K562 treated with DMSO at 1 percent for 24 hours (cell line): Measurements from ENCODE around the gene CRTC2. TPM values are rescaled to one million over a fixed set of nuclear protein-coding genes. Genes with fewer than 3 reads are reported as not detected.

Experiments used
- total RNA-seq: library from RNA; unstranded; fragments of 300-600 nt; gene quantifications from 2 replicates; pipeline ENCODE4 v1.2.3, GENCODE V29; 2022; ENCODE audit warnings: low read depth; ENCODE audit not compliant: insufficient read depth

Gene CRTC2
- total RNA-seq: 35.6 and 35.8 TPM in 2 replicates

GRCh38 chr1:153958111-153958960, at the start of gene CRTC2:
TSS of gene CRTC2 (minus strand) at chr1:153958612. CDS start at chr1:153958497, 115 bp downstream.

GRCh38 chr1:153990468-153991150, 32.2 kb upstream of the CRTC2 start, which contains the start of gene RPS27:
TSS of gene RPS27 (plus strand) at chr1:153990762. CDS start at chr1:153990797, 35 bp downstream.

GRCh38 chr1:153985941-153986761, 27.7 kb upstream of the CRTC2 start, which contains the start of gene RAB13:
TSS of gene RAB13 (minus strand) at chr1:153986339. CDS start at chr1:153986236, 103 bp downstream.

GRCh38 chr1:153977250-153978240, 19.1 kb upstream of the CRTC2 start, which contains the start of gene JTB:
TSS of gene JTB (minus strand) at chr1:153977674. CDS start at chr1:153977252, 422 bp downstream.

GRCh38 chr1:153967107-153967999, 8.9 kb upstream of the CRTC2 start, which contains the start of gene CREB3L4:
TSS of gene CREB3L4 (plus strand) at chr1:153967902. CDS start at chr1:153968526, 624 bp downstream.

GRCh38 chr1:153963030-153963849, 4.8 kb upstream of the CRTC2 start, which contains the start of gene SLC39A1:
TSS of gene SLC39A1 (minus strand) at chr1:153963537. CDS start at chr1:153962715, 822 bp downstream.

GRCh38 chr1:153946622-153947241, 11.7 kb downstream of the CRTC2 start, which contains the start of gene DENND4B:
TSS of gene DENND4B (minus strand) at chr1:153946718. CDS start at chr1:153944374, 2,344 bp downstream.

GRCh38 chr1:153922972-153923925, 35.2 kb downstream of the CRTC2 start, which contains the start of gene GATAD2B:
TSS of gene GATAD2B (minus strand) at chr1:153922972. CDS start at chr1:153828347, 94,625 bp downstream.

Other genes with a start within 250 kb of the CRTC2 start
- 28.2 and 29.5 TPM in 2 replicates for gene INTS3, start 230.6 kb downstream of the CRTC2 start, total RNA-seq
- gene SLC27A3, start 183.2 kb downstream of the CRTC2 start, total RNA-seq: 9.0 and 9.3 TPM in 2 replicates
- 11.7 and 12.7 TPM in 2 replicates for gene GATAD2B, start 35.6 kb downstream of the CRTC2 start, total RNA-seq
- gene DENND4B, start 11.9 kb downstream of the CRTC2 start, total RNA-seq: 45.6 and 46.2 TPM in 2 replicates
- gene SLC39A1, start 4.9 kb upstream of the CRTC2 start, total RNA-seq: 84.3 and 86.0 TPM in 2 replicates
- 24.5 and 25.3 TPM in 2 replicates for gene CREB3L4, start 9.3 kb upstream of the CRTC2 start, total RNA-seq
- 248 and 249 TPM in 2 replicates for gene JTB, start 19.1 kb upstream of the CRTC2 start, total RNA-seq
- gene RAB13, start 27.7 kb upstream of the CRTC2 start, total RNA-seq: 144 TPM in 2 replicates
- gene RPS27, start 32.1 kb upstream of the CRTC2 start, total RNA-seq: 13,435 and 13,488 TPM in 2 replicates
- not detected in 2 replicates for gene NUP210L, start 196.5 kb upstream of the CRTC2 start, total RNA-seq
- gene TPM3, start 233.5 kb upstream of the CRTC2 start, total RNA-seq: 305 and 321 TPM in 2 replicates
- not detected in 2 replicates for gene CFAP141, start 247.7 kb upstream of the CRTC2 start, total RNA-seq